Stimulated activated CD8-positive, alpha-beta memory T cell treated with anti-CD3 and anti-CD28 coated beads, Interleukin-15, amount 100 ng/mL, for 48 hours (primary cell): ENCODE data around the gene AMMECR1.
"Not testable (repeated sequence)": the region's sequence is repeated elsewhere in the genome, so short reads cannot be mapped to it uniquely, and the experiment has no call there.

Experiments
- DNase-seq, 2 donors: peaks; one replicate each; pipeline ENCODE4 v3.0.0-alpha.2; 2020; ENCODE audit warnings: low read depth in 2 of 2

The AMMECR1 gene

DNA sequence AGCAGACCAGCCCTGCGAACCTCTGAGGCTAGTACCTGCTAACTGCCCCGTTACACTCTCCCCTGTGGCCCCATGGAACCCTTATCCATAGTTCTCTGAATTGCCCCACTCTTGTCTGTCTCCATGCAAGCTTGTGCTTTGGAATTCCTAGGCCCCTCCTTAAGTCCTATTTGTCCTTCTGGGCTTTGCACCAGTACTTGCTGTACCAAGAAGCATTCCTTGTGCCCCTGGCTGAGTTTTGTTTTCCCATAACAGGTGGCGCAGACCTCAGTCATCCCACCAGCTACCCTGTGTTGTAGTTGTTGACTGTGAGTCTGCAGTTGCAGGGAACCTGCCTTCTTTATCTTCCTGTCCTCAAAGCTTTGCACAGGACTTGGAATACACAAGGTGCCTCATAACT, 147.9 kb downstream of the AMMECR1 start:
- DNase-seq: no peak

DNA sequence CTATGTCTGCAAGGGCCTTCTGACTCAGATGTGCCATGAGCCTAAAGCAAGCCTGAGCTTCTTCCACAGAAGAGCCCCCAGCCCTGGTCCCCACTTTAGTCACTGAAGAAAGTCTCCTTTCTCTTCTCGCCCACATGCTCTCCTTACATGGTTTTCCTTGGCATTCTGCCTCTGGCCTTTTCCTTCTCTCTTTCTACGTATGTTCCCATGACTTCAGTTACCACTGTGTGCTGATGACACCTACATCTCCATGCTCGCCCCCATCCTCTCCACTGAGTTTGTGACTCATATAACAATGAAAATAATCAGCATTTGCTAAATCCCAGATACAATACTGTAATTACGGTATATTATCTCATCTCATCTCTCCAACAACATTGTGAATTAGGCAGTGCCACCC, 149.3 kb downstream of the AMMECR1 start:
- DNase-seq: no peak

DNA sequence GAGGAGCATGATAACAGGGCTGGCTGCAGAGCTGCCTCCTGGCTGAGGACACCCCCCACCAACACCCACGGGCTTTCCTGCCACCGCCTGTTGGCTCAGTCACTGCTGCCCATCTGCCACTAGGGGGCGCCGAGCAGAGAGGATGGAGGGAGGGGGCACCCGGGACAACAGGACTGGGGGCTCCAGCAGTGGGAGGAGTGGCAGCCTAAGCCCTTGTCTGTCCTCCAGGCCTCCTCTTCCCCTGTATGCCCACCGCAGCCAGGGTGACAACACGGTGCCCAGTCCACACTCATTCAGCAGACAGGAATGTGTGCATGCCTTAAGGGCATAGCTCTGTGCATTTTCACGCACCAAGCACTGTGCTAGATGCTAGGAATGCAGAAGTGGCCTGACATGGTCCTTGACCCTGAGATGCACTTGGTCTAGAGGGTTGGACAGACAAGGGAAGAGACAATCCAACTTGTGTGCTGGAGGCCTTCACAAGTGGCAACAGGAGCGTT, 149.9 kb downstream of the AMMECR1 start:
- peak; percentile 4 to 22 for DNase-seq

DNA sequence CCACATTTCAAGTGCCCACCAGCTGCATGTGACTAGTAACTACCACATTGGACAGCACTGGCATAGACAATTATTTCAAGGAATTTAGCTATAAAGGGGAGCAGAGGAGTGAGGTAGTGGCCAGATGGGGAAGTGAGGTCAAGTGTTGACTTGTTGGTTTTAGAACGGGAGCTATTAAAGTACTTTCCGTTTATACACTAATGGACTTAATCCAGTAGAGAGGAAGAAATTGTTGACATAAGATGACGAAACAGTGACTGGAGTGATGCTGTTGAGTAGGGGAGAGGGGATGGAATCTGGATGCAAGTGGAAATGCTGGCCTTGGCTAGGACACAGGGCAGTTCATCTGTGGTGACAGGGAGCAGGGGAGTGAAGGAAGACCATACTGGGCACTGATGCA, 154.4 kb downstream of the AMMECR1 start:
- no peak for DNase-seq

DNA sequence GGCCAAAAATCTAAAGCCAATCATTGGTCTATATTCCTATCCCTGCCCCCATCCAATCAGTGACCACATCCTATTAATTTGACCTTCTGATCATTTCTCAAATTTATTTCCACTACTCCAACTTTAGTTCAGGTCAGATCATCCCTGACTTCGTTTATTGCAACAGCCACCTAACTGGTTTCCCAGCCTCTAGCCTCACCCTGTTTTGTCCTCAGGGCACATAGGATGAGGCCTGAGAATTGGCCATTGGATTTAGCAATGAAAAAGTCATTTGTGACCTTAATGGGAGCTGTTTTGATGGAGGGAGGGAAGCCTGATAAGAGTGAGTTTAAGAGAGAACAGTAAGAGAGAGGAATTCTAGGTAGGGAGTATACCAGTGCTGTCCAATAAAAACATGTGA, 155.0 kb downstream of the AMMECR1 start:
- DNase-seq: no peak

DNA sequence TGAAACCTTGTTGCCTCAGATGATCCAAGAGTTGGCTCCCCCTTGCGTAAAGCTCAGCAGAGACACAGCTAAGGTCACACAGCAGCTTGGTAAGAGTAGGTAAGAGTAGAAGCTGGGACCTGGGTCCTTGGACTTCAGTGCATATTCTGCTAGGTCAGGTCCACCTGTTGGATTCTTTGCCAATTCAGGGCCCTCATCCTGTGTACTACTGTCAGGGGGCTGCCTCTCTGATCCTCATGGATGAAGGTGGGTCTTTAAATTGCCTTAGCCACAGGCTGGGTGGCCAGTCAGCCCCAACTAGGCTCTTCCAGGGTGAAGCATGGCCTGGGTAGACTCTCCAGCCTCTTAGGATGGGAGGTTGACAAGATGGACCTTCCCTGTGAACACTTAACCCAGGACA, 155.8 kb downstream of the AMMECR1 start:
- no peak for DNase-seq

DNA sequence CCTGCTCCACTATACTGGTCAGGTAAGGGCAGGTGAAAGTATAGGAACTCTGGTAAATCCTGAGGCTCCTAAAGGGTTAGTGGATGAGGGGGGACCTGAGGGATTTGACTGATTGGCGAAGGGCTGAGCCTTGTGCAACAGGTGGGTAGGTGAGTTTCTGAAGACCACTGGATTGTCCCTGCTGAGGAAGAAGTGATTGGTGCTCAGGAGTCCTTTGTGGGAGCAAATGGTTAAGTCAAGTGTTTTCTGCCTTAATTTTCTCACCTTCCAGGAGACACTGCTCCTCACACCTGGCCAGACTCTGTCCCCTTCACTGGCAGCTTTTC, 156.6 kb downstream of the AMMECR1 start:
- no peak for DNase-seq

DNA sequence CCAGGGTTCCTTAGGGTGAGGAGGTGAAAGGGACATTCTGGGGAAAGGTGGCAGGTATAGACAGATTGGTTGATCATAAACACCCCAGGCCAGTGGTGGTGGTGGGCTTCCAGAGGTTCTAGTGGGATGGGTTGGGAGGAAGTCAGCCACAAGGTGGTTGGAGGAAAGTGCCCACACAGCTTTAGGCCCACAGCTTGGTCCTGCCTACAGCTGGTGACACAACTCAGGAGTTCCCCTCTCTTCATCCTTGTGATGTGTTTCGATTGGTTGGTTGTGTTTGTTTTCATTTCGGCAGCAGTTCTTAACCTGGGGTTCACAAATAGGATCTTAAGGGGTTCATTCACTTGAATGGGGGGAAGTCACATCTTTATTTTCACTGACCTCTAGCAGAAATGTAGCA, 158.0 kb downstream of the AMMECR1 start:
- no peak for DNase-seq

DNA sequence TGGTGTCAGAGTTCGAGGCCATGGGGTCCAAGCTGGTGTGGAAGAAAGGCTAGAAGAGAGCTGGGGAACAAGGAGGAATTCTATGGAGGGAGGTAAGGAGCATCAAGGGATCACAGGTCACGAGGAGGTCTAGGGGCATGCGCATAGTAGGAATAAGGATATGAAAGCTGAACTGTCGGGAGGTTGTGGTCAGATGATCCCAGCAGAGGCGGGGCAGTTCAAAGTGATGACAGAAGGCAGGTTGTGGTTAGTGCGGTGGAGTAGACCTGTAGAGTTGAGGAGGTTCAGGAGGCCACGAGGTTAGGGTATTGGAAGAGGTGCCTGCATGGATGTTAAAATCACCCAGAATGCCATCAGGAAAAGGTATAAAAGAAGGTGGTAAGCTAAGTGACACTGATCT, 158.7 kb downstream of the AMMECR1 start:
- DNase-seq: no peak

DNA sequence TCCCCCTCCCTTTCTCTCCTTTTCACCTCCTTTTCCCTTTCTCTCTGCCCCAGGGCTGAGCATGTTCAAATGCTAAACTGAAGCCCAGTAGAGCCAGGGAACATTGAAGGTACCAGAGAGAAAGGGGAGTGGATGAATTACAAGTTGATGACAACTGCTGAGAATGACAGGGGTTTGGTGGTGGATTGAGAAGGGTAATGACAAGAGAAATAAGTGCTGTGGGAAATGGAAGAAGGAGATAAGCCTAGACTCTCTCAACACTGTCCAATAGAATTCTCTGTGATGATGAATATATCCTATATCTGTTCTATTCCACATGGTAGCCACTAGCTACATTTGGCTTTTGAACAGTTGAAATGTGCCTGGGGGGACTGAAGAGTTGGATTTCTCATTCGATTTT, 160.4 kb downstream of the AMMECR1 start:
- DNase-seq: no peak

DNA sequence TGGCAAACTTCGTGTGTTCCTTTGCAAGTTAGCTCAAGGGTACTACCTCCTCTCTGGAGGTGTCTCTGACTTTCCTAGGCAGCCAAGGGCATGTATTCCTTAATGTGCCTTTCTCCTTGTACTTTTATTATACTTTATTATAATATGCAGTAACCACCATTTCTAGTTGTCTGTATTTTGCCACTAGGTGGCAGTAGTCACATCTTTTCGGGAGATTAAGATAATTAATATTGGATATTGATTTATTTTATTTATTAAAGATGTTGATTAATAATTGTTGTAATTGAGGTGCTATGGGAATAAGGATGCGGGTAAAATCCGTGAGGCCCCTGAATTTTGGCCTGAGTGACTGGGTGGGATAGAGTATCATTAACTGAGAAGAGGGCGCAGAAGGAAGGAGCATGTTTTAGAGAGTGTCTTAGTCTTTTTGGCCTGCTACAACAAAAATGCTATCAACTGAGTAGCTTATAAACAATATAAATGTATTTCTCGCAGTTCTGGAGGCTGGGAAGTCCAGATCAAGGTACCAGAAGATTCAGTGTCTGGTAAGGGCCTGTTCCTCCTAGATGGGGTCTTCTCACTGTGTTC, 161.6 kb downstream of the AMMECR1 start:
- DNase-seq: no peak

DNA sequence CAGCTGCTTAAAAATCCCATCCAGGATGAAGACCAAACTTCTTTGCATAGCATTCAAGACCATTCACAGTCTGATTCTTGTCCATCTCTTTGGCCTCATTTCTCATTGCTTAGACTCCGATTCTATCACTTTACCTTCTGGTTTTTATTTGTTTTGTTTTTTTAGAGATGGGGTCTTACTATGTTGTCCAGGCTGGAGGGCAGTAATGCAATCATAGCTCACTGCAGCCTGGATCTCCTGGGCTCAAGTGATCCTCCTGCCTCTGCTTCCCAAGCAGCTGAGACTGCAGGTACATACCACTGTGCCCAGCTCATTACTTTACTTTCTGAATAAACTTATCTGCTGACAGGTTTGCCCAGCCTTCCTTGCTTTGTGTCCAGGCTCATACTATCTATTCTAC, 162.1 kb downstream of the AMMECR1 start:
- DNase-seq: no peak

DNA sequence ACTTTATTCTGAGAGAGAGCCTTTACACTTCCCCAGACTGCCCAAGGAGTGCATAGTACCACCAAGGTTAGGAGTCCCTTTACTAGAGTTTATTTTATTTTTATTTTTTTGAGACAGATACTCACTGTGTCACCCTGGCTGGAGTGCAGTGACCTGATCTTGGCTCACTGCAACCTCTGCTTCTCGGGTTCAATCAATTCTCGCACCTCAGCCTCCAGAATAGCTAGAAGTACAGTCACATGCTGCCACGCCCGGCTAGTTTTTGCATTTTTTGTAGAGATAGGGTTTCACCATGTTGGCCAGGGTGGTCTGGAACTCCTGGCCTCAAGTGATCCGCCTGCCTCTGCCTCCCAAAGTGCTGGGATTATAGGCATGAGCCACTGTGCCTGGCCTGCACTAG, 163.6 kb downstream of the AMMECR1 start:
- DNase-seq: not testable (repeated sequence)

DNA sequence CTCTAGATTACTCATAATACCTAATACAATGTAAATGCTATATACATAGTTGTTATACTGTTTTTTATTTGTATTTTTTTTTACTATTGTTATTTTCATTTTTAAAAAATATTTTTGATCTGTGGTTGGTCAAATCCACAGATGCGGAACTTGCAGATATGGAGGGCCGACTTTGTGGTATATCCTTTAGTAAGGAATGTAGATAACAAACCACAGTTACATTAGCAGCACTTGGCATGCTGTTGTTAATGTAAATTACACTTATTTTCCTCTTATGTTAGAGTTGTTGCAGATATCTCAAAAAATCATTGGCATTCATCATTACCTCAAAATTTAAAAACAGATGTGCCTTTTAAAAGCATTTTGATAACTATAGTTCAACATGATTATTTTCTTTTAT, 164.0 kb downstream of the AMMECR1 start:
- no peak for DNase-seq

DNA sequence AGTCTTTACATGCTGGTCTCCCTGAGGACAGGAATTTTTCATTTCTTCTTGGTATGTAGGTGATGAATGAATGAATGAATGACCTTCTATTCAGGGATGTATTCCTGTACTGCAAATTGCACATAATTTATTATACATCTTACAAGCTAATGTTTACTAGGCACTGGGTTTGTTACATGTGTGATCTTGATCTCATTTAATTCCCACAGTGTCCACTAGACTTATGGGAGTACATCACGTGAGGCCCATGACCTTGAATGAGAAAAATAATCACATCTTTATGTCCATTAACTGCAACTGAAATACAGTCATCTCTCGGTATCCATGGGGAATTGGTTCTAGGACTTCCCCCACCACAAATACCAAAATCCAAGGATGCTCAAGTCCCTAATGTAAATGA, 164.6 kb downstream of the AMMECR1 start:
- no peak for DNase-seq

DNA sequence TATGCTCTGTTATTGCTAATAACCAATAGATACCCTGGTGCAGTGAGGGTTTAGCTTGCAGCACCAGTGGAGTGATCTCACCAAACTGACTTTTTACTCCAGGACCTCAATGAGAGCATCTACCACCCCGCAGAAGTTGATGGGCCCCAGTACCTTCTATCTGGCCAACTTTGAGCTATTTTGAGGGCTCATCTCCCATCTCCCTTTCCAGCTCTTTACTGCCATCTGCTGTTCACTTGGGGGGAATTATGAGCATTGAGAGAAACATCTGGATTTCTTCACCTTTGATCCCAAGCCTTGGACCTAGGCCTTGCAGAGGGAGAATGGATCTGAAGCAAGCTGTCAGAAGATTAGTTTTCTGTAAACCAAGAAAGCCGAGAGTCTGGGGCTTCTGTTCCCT, 171.4 kb downstream of the AMMECR1 start:
- DNase-seq: peak in 1 of 2 donors; percentile 9

DNA sequence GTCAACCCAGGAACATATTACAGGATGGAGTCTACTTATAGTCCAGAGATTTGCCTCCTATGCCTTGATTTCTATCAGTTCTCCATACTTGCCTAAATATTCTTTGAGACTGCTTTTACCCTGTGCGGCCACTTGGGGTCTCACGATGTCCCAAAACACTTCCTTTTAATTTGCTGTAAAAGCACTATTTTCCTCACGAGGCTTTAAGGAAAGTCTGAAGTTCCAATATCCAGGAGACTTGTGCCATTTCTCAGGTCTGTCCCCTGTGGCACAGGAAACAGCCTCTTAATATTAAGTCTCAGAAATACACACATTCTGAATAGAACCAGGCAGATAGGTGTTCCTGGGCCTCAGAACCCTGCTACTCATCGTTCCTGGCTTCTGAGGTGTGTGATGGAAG, 172.0 kb downstream of the AMMECR1 start:
- DNase-seq: no peak

DNA sequence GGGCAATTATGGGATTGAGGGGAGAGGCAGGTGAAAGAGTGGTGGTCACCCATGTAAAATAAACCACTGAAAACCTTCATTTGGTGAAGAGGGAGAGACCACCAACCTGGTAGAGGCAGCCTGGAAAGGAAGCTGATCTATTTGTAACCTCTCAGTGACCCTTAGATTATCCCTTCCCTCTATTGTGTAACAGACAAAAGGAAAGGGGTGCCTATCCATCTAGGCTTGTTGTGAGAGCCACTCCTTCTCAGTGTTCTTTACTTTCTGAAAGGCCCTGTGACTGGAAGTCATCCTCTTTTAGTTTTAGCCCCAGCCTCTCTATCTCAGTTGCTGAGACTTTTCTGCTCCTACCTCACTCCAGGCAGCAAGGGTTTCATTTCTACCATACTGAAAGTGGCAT, 172.6 kb downstream of the AMMECR1 start:
- no peak for DNase-seq
